Measurements from ENCODE around the gene INSC.

INSC gene

DNA sequence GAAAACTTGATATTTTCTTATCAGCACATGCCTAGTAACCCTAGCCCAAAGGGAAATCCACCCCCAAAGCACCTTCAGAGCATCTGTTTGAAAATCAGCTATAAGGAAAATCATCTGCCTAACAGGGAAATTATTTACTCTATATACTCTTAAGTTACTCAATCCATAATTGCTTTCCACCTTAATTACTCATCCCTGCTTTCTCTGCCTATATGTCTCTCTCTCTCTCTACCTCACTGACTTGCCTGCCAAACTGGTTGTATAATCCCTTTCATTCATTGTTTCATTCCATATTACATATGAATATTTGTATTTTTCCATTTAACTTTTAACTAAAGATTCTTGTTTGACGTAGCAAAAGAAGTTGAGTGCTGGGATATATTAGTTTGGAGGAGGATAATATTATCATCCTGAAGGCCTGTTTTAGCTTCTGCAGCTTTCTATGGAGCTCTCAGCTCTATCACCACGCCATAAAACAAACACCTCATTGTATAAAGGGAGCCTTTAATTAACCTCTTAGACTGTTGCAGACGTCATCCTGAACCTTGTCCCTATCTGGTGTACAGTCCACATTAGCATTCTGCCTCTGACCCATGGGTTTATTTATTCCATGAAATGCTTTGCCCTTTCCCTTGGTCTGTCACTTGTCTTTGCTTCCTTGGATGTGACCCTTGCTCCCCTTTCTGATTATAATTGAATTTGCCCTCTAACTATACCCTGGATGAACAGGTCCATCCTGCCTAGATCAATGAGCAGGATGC, 98.9 kb downstream of the INSC start:
- DNase-seq (ENCODE audit: low read depth in 3 of 3, low spot score in 1 of 3) = no peak

DNA sequence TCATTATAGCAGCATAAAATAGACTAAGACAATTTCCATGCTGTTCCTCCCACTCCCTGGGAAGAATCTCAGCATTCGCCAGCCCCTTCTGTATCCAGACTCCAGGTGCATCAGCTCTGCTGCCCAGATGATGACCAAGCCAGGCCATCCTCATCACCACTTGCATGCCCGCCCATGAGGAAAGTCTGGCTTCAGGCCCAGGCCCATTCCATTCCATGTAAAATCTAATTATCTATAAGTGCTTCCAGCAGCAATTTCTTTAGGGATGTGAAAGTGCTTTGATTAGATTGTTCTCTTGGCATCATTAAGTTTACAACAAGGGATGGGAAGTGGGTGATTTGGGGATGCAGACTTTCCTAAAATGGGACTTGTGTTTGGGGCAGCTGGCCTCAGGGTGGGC, 100.3 kb downstream of the INSC start:
- no peak for DNase-seq (ENCODE audit: low read depth in 3 of 3, low spot score in 1 of 3)

DNA sequence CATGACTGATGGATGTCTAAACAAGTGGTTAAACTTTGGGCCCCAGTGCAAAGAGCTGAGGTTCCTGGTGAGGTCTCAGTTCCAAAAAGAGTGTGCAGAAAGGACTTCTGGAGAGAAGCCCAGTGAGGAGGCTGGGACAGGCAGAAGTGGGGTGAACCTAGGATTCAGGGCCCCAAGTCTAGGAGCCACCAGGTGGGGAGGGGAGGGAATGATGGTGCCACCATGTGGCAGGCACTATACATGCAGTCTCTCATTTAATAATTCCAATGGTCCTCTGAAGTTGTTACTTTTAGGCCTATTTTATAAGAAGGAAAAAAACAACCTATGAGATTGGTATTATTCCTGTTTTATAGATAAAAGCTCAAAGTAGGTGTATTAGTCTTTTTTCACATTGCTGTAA, 102.0 kb downstream of the INSC start:
- no peak for DNase-seq (ENCODE audit: low read depth in 3 of 3, low spot score in 1 of 3)

DNA sequence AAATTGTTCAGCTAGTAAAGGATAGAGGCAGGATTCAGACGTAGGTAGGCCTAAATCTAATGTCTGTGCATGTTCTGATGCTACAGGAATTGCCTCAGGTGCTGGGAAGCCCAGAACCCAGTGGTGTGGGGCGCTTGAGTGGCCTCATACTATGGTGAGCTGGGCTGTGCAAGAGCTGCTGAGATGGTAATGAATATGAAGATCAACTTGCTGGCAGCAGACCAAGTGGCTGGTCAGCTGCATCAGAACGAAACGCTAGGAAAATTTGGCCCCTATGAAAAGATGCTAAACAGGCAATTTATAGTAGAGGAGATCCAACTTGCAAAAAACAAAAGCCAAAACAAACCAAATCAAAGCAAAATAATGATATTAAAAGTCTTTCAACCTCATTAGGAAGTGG, 102.7 kb downstream of the INSC start:
- no peak for DNase-seq (ENCODE audit: low read depth in 3 of 3, low spot score in 1 of 3)

DNA sequence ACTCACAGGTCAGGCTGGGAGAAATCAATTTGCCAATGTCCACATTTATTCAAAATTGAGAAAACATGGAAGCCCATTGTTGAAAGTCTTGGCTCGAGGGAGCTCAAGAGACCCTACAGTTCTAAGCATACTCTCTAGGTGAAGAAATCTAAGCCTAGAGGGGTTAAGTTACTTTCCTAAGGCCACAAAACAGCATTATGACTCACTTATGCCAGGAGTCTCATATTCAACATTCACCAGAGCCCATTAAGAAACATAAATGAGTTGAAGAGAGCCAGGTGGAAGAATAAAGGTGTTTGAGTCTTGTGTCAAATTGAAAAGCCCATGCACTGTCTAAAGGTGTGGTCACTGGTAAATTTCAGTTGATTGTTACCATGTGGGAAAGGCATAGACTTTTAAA, 108.1 kb downstream of the INSC start:
- DNase-seq (ENCODE audit: low read depth in 3 of 3, low spot score in 1 of 3) = no peak

DNA sequence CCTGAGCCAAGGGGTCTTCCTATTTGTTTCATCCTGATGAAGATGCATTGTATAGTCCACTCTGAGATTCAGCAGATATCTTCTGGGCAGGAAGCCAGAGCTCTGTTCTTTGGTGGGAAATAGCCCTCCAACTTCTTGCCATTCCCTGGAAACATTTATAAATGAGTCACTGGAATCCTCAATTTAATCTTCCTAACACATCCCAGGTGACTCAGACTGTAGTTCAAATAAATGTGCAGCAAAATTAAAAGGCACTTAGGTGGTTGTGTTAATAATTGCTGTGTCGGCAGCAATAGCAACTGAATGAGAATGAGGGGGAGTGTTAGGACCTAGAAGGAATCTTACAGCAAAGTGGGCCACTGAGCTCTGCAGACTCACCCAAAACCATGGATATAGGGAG, 108.6 kb downstream of the INSC start:
- DNase-seq (ENCODE audit: low read depth in 3 of 3, low spot score in 1 of 3) = no peak

DNA sequence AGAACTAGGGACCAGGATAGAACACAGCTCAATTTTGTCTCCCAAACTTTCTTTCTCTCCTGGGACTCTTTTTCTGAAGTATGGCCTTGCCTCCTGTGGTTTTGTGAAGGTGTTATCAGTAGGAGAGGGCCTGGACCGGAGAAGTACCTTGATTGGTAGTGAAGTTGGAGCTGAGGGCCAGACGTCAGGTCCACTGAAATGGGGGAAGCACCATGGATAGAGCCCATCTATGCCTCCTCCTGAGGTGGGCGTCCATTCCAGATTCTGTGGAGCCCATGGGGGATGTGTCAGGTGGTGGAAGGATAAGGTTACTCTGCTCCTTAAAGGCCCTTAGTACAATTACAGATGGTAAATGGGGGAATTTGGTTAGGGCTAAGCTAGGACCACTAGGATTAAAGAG, 109.7 kb downstream of the INSC start:
- DNase-seq (ENCODE audit: low read depth in 3 of 3, low spot score in 1 of 3) = no peak

DNA sequence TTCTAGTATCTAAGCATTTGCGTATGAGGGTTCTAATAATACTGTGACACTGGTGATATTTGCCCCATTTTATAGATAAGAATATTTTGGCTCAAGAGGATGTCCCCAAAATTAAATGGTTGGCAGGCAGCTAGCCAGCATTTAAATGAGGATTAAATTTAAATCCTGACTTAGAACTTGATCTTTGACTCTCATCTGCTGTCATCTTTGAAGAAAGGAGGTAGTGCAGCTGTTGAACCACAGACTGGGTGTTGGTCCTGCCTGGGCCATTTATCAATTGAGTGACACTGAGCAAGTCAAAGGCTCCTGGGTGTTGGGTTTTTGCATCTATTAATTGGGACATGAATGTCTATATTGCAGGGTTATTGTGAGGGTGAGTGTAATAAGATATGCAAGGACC, 112.3 kb downstream of the INSC start:
- DNase-seq (ENCODE audit: low read depth in 3 of 3, low spot score in 1 of 3) = no peak

DNA sequence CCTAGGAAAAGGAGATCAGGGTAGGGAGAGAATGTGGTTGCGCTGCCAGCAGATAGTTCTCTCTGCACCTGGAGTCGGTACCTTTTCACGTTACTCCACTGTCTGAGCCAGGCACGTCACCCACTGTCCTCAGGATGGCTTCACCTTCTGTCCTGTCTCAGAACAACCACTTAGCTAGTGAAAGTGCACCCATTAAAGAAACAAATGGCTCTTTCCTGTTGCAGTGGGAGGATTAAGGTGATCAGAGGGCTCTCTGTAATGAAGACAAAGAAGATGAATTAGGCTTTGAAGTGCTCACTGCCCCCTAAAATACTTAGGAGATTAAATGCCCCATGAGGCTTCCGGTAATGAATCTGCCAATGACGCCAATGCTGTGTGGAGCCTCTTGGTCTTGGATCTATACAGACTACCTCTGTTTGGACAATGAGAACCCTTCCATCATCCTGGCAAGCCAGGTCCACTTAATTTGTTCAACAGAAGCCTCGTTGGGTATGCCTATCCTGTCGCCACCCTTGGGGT, 113.7 kb downstream of the INSC start:
- DNase-seq (ENCODE audit: low read depth in 3 of 3, low spot score in 1 of 3) = no peak

DNA sequence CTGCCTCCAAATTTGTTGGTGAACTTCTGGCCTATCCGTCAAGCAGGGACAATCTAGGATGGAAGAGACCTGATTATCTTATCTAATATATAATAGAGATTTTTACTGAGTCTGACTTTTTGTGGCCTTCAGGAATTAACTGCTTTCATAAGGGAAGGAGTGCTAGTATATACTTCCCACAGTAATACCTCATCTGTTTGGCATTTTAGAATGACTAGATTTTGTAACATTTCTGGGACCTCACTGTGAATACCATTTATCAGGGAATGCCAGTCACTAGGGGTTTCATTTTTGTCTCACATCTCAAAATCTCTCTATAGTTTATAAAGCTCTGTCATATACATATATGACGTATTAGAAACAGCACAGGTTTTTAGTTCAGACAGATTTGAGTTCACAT, 114.3 kb downstream of the INSC start:
- no peak for DNase-seq (ENCODE audit: low read depth in 3 of 3, low spot score in 1 of 3)

DNA sequence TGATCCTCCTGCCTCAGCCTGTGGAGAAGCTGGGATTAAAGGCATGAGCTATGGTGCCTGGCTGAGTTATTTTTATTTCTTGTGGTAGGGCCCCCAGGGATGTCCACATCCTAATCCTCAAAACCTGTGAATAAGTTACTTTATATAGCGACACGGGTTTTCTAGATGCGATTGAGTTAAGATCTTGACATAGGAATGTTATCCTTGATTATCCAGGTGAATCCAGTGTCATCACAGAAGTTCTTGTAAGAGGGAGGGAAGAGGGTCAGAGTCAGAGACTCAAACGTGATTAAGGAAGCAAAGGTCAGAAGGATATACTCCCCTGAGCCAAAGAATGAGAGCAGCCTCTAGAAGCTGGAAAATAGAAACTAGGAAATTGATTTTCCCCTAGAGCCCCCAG, 117.8 kb downstream of the INSC start:
- no peak for DNase-seq (ENCODE audit: low read depth in 3 of 3, low spot score in 1 of 3)

DNA sequence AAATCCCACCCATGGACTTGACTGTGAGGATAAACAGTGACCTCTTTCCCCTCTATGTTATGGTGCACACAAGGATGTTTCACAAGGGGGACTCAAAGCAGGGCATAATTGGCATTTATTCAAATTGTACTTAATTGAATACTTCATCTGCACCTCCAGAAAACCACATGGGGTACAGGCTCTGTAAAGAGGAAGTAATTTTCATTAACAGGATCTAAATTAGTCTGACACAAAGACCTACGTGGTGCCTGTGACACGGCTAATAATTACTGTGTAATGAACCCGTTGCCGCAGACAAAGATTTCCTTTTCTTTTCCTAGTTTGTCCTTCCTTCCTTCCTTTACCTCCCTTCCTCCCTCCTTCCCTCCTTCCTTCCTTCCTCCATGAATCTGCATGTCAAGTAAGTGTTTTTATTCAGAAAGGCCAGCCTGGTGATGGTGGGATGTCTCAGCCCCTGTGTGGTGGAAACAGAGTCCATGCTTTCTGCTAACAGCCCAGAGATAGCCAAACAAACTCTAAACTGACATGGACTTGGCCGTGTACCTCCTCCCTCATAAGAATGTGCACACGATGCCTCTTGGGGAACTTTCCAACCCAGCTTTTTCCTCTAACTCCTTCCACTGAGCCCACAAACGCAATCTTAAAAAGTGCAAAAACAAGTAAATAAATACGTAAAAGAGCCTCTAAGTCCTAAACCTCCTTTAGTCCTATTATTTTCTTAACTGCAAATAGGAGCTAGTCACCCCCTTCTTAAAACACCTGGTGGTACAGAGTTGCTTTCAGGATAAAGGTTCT, 118.8 kb downstream of the INSC start:
- no peak for DNase-seq (ENCODE audit: low read depth in 3 of 3, low spot score in 1 of 3)

DNA sequence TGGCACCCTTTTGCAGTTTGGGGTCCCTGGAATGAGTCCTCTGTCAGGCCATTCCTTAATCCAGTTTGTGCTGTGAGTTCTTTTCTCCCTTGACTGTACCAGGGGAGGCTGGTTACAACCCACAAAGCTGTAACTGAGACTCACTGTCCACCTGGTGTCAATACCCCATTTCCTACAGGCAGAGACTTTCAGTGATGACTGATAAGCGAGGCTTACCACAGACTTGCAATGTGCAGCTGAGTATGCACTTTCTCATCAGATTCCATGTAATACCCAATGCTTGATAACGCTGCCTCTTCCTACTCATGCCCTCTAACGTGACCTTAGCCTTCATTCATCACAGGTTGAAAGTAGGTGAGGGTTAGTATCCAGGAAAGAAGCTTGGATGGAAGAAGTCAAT, 120.1 kb downstream of the INSC start:
- no peak for DNase-seq (ENCODE audit: low read depth in 3 of 3, low spot score in 1 of 3)

DNA sequence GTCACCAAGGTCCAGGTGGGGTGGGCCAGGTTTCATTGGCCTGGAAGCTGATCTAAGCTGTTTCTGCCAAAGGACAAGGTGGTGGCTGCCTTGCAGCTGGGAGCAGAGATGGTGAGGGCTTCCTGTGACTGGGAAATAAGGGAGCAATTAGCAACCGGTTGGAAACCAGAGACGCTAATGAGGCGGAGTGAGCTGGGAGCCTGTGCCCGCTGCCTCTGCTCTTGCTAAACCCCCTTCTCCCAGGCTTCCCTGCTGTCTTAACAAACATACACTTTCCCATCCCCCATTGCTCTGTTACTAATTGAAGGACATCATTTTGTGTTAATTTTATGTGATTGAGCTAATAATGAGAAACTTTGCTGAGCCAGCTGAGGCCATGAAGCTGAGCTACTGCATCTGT, 121.8 kb downstream of the INSC start:
- no peak for DNase-seq (ENCODE audit: low read depth in 3 of 3, low spot score in 1 of 3)

DNA sequence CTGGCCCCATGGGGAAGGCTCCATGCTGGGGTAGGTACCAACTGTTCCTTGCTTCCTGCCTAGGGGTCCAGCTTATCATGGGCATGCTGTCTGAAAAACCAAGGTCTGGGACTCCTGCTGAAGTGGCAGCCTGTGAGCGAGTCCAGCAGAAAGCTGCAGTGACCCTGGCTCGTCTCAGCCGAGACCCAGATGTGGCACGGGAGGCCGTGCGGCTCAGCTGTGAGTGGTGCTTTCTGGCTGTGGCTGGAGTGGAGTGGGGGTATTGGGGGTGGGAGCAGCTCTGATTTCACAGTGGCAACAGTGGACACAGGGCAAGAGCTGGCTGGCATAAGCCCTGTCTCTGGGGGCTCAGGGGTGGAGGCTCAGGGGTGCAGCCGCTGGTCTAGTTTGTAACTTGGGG, 124.1 kb downstream of the INSC start:
- no peak for DNase-seq (ENCODE audit: low read depth in 3 of 3, low spot score in 1 of 3)

DNA sequence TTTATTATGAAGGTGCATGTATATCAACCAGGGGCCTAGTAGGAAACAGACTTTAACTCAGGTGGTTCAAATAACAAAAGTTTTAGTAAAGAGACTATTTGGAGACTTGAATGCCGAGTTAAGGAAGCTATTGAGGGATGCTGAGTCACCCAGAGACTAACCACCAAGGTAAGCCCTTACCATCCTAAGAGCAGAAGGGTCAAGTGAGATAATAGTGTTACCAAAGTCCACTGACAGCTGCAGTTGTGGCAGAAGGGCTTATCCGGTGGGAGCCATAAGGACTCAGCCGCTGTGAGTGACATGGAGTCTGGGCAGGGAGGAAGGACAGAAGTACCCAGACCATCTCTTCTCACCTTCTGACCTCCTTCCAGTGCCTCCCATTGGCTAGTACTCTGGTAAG, 134.0 kb downstream of the INSC start:
- no peak for DNase-seq (ENCODE audit: low read depth in 3 of 3, low spot score in 1 of 3)

DNA sequence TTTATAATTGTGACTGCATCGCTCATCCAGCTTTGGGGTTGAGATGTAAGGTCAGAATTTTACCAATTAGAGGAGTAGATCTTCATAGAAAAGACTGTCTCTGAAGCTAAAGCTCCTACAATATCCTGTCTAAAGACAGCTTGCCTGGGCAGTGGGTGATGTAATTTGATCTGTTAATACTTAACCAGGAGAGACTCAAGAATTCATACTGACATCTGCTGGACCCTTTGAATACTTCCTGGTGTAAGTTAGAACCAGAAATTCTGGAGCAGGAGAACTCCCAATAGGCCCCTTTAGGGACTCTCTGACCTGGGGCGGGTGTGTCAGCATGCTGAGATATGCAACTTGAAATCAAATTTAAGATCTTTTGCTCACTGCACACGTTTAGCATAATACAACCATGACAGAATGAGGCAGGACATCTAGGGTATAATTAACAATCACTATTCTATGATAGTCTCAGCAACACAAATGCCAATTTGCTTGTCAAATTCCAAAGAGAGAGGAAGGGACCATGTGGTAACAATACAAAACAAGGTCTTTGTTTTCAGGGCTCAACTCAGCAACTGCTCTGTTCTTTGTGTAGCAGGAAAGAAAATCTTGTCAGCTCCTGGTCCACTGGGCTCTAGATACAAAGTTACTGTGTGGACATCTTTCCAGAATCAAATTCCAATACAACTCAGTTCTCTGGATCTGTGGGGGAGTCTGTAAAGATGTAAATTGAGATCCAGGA, 143.9 kb downstream of the INSC start:
- no peak for DNase-seq (ENCODE audit: low read depth in 3 of 3, low spot score in 1 of 3)

DNA sequence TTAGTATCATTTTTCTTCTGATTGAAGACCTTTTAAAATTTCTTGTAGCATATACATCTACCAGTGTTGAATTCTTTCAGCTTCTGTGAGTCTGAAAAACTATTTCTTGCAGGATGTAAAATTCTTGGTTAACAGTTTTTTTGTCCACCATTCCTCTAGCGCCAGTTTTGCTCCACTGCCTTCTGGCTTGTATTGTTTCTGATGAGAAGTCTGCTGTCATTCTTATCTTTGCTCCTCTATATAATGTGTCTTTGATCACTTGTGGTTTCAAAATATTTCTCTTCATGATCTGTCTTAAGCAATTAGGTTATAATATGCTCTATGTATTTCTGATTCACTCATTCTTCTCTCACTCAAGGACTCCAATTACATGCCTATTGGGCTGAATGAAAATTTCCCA, 152.3 kb downstream of the INSC start:
- no peak for DNase-seq (ENCODE audit: low read depth in 3 of 3, low spot score in 1 of 3)

DNA sequence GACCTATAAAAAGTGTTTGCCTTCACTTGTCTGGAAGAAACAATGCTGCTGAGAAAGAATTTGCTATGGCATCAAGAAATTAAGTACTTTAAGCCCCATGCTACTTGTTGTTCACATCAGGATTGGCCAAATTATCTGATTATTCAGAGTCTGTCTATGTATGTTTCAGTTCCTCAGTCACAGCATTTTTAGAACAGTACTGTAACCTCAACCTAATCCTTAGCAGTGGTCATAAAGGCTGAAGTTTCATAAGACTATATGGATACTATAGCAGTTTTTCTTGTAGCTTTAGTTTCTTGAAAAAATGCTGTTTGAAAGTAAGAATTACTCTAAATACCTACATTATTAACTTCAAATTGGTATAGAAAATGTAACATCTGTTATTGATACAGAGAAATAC, 153.9 kb downstream of the INSC start:
- DNase-seq (ENCODE audit: low read depth in 3 of 3, low spot score in 1 of 3) = no peak

DNA sequence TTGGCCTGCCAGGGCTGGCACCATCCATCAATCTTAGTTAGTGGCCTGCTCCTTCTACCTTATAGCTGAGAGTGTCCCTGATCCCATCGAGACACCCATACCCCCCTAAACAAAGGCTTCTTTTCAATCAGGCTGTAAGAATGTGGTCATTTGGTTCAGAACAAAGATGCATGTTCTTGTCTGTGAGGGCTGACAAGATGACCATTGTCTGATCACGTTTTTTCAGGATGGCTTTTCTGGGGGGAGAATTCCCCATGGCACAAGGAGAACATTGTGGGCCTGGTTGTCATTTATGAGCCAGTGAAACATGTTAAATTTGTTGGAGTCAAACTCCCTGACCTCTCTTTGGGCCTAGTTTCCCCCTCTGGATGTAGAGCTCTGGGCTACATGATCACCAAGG, 160.4 kb downstream of the INSC start:
- no peak for DNase-seq (ENCODE audit: low read depth in 3 of 3, low spot score in 1 of 3)

DNA sequence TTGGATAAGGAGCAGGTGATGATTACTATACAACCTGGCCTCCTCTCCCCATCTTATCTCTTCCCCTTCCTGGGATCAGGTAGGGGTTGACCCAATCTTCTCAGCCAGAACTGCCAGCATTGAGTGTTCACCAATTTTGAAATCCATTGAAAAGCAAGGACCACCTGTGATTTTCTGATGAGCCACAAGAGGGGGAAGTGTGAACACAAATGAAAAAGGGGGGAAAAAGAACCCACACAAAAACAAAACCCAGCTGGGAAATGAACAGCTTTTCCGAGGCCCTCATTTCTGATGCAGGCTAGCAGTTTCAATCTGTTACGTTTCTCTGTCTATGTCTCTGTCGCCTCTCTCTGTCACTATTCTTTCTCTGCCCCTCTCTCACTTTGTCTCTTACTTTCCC, 161.9 kb downstream of the INSC start:
- no peak for DNase-seq (ENCODE audit: low read depth in 3 of 3, low spot score in 1 of 3)

DNA sequence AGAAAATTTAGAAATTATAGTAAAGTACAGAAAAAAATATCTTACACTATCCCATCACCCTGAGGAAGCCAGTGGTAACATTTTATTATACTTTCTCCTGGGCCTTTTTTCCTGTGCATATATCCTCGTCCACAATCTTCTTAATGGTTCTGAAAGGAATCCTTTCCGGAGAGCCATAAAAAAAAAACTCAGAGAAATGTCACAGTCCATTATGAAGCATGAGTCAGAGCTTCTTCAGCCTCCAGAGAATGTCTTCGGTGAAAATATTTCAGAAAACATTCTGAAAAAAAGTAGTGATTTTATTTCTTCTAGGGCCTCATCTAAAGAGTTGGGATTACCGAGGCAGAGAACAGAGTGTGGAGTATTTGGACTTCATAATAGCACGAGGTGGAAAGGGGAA, 163.4 kb downstream of the INSC start:
- DNase-seq (ENCODE audit: low read depth in 3 of 3, low spot score in 1 of 3) = no peak

All from stimulated activated CD4-positive, alpha-beta T cell treated with anti-CD3 and anti-CD28 coated beads, TNF-alpha, amount 100 ng/mL, for 1 hour (primary cell).